NCI-H187 (cell line): ENCODE results near the gene UNK.

Source experiments
- DNase-seq, 2 experiments: peaks; one replicate each; lab custom pipeline; 2025; lab: John Stamatoyannopoulos, UW

UNK gene

GRCh38 chr17:75873587-75874322, 89.1 kb downstream of the UNK start:
- DNase-seq = no peak

- no peak for DNase-seq
These were observed 89.9 kb downstream of the UNK start for GRCh38 chr17:75874323-75875181.
